ENCODE data around the gene COX7A2L.

DNA sequence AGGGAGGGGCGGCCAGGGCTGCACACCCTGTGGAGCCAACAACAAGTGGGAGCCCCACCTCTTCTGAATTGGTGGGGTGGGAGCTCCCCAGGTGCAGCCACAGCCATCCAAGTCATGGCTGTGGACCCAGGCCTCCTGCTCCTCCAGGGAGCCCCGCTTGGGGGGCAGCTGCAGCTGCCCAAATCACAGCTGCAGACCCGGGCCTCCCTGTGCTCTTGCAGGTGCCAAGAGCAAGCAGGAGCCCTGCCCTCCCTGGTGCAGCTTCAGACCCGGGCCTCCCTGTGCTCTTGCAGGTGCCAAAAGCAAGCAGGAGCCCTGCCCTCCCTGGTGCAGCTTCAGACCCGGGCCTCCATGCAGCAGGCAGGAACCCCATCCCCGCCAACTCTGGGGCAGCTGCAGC, 46.5 kb upstream of the COX7A2L start:
- TF ChIP-seq, protein P1, sequence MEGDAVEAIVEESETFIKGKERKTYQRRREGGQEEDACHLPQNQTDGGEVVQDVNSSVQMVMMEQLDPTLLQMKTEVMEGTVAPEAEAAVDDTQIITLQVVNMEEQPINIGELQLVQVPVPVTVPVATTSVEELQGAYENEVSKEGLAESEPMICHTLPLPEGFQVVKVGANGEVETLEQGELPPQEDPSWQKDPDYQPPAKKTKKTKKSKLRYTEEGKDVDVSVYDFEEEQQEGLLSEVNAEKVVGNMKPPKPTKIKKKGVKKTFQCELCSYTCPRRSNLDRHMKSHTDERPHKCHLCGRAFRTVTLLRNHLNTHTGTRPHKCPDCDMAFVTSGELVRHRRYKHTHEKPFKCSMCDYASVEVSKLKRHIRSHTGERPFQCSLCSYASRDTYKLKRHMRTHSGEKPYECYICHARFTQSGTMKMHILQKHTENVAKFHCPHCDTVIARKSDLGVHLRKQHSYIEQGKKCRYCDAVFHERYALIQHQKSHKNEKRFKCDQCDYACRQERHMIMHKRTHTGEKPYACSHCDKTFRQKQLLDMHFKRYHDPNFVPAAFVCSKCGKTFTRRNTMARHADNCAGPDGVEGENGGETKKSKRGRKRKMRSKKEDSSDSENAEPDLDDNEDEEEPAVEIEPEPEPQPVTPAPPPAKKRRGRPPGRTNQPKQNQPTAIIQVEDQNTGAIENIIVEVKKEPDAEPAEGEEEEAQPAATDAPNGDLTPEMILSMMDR (IDR thresholded peaks at IDR 0.05) = no peak
- TF ChIP-seq EZH2 (IDR thresholded peaks at IDR 0.05; ENCODE audit: borderline replicate concordance, insufficient read depth, low read depth, low read length, poor library complexity, severe bottlenecking) = no peak
